Left lung (tissue), 10 donors: Measurements from ENCODE around the gene GUSB. TPM values are rescaled to one million over a fixed set of nuclear protein-coding genes. Genes with fewer than 3 reads are reported as not detected.
A peak's percentile ranks its signal among the peaks of the same experiment; 100 is the strongest.
"Not testable (repeated sequence)": the region's sequence is repeated elsewhere in the genome, so short reads cannot be mapped to it uniquely, and the experiment has no call there.

ENCODE experiments used
- ATAC-seq: fragments of 200-7000 bp; cut with Tn5 transposase; one replicate; pipeline ENCODE4 v1.9.1; 2020; ENCODE audit warnings: moderate library complexity
- DNase-seq, 4 donors: peaks; one replicate each; pipeline ENCODE4 v3.0.0-alpha.2; 2013 to 2020
- H3K27ac ChIP-seq, 2 donors: fragments of 200-600 bp; sonication (generic) in 1 of 2; one replicate each; pipeline versions ENCODE4 v1.5.0 to v1.8.0; 2020 to 2021
- H3K27me3 ChIP-seq, 2 donors: fragments of 200-600 bp; sonication (generic) in 1 of 2; one replicate each; pipeline versions ENCODE4 v1.5.0 to v1.8.0; 2020 to 2021
- H3K36me3 ChIP-seq, 2 donors: fragments of 200-600 bp; sonication (generic) in 1 of 2; one replicate each; pipeline versions ENCODE4 v1.5.0 to v1.8.0; 2020 to 2021
- H3K4me1 ChIP-seq, 2 donors: fragments of 200-600 bp; one replicate each; pipeline ENCODE4 v1.8.0; 2021
- H3K4me3 ChIP-seq, 2 donors: fragments of 200-600 bp; sonication (generic) in 1 of 2; one replicate each; pipeline versions ENCODE4 v1.5.0 to v1.8.0; 2020 to 2021; ENCODE audit warnings: mild to moderate bottlenecking in 1 of 2
- H3K9me3 ChIP-seq, 2 donors: fragments of 200-600 bp; sonication (generic) in 1 of 2; one replicate each; pipeline versions ENCODE4 v1.5.0 to v1.8.0; 2020 to 2021
- intact Hi-C, 2 donors: fragments of 100-400 bp; cut with DNase I; formaldehyde crosslinking; loops; one replicate each; pipeline versions ENCODE4 v1.11.2 to v1.14.2; 2022
- polyA plus RNA-seq, 6 donors: library from polyadenylated mRNA; unstranded; fragments of 120-200 nt; gene quantifications; one replicate each; pipeline ENCODE4 v1.2.1, GENCODE V29; 2013; ENCODE audit not compliant: insufficient read length in 6 of 6
- total RNA-seq, 2 donors: library from RNA; stranded (reverse); fragmentation: NEBNext Ultra II Directional; extraction: Animal tissue kit (Norgen Biotek cat#: 25700); gene quantifications; one replicate each; pipeline ENCODE4 v1.2.1, GENCODE V29; 2021
- TF ChIP-seq, protein P1 (sequence below), 2 donors: fragments of 200-600 bp; sonication (generic) in 1 of 2; IDR thresholded peaks; one replicate each; pipeline versions ENCODE4 v1.5.0 to v1.8.0; 2021; ENCODE audit warnings: antibody characterized with exemption in 2 of 2
- donor health status: DM: no; HTN: yes; CAD: no.
- donor health status: DM: no; HTN: no; CAD: no.

GUSB gene
- total and polyA plus RNA-seq, 8 donors, result 54.7 to 76.9 (median 69.0) TPM

DNA sequence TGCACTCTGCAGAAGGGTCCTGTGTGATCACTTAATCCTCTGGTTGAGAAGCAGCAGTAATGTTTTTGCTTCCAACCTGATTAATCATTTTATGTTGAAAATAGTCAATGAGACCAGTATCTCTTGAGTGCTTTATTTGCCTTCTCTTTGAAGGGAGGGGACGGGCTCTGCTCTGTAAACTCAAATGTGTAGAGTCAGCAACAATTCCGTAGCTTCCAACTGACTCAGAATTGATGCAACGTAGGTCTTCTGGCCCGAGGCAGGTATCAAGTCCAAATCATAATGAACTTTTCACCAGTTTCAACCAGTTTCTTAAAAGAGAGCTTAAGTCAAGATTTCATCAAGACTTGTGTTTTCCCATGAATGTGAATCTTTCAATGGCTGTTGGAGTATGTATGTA, 26.3 kb downstream of the GUSB start:
- no peak for DNase-seq
- H3K36me3 ChIP-seq, result peaks cover 0 to 61% of the 10 kb centered on the region in 2 donors
- H3K4me1 ChIP-seq, result no peaks in the 10 kb centered on the region
- no peaks in the 10 kb centered on the region for H3K27me3 ChIP-seq
- intact Hi-C loops, result no loop called here
- ATAC-seq, result no peak
- no peaks in the 10 kb centered on the region for H3K9me3 ChIP-seq
- TF ChIP-seq, protein P1, sequence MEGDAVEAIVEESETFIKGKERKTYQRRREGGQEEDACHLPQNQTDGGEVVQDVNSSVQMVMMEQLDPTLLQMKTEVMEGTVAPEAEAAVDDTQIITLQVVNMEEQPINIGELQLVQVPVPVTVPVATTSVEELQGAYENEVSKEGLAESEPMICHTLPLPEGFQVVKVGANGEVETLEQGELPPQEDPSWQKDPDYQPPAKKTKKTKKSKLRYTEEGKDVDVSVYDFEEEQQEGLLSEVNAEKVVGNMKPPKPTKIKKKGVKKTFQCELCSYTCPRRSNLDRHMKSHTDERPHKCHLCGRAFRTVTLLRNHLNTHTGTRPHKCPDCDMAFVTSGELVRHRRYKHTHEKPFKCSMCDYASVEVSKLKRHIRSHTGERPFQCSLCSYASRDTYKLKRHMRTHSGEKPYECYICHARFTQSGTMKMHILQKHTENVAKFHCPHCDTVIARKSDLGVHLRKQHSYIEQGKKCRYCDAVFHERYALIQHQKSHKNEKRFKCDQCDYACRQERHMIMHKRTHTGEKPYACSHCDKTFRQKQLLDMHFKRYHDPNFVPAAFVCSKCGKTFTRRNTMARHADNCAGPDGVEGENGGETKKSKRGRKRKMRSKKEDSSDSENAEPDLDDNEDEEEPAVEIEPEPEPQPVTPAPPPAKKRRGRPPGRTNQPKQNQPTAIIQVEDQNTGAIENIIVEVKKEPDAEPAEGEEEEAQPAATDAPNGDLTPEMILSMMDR (IDR thresholded peaks at IDR 0.05), result no peak
- no peak overlapping the region for H3K27ac ChIP-seq
- H3K4me3 ChIP-seq, result no peak overlapping the region

DNA sequence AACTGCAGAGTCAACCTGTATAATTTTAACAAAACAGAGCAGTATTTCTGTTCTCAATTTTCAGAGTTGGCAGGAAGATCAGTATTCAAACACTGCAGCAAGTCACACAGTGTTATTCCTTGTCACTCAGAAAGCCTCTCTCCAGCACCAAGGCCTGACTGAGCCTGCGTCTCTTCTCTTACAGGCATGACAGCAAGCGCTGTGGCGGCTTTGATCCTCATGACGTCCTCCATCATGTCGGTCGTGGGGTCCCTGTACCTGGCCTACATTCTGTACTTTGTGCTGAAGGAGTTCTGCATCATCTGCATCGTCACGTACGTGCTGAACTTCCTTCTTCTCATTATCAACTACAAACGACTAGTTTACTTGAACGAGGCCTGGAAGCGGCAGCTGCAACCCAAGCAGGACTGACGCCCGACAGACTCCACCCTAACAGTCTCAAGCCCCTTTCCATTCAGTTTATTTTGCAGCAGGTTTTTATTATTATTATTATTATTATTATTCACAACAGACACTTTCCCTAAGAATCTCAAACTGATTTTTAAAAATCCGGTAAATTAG, 28.0 kb downstream of the GUSB start:
- Histone ChIP-seq H3K27me3 (no peaks in the 10 kb centered on the region), H3K4me1 (no peaks in the 10 kb centered on the region), H3K9me3 (no peaks in the 10 kb centered on the region), H3K27ac (no peak overlapping the region), H3K4me3 (no peak overlapping the region), H3K36me3 (peaks cover 0 to 44% of the 10 kb centered on the region in 2 donors)
- intact Hi-C loops, result no loop called here
- TF ChIP-seq, protein P1 (IDR thresholded peaks at IDR 0.05), result no peak
- ATAC-seq, result no peak
- no peak for DNase-seq

DNA sequence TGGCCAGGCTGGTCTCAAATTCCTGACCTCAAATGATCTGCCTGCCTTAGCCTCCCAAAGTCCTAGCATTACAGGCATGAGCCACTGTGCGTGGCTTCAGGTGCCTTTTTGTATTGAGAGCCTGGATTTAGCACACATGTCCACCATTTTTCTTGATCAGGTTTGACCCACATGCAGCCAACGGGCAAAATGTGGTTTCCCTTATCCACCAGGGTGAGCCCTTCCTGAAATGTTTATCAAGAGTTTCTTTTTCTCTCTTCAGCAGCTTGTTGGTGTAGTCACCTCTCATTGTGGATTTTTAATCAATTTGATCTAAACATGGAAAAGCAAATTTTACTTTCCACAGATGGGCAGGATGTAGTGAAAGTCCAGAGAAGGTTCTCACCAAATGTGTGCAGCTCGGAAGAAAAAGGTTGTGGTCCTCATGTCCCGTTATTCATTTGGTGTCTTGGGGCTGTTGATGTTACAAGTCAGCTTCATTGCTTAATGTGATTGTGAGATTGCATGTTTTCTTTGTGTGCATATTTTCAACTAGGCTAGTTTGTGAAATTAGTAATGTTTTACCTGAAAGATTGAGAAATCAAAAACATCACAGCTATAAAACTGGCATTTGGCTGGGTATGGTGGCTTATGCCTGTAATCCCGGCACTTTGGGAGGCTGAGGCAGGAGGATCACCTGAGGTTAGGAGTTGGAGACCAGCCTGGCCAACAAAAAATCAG, 28.9 kb downstream of the GUSB start:
- H3K9me3 ChIP-seq, result no peaks in the 10 kb centered on the region
- intact Hi-C loops, result no loop called here
- DNase-seq (no peak), ATAC-seq (no peak)
- H3K27me3 ChIP-seq, result no peaks in the 10 kb centered on the region
- no peaks in the 10 kb centered on the region for H3K4me1 ChIP-seq
- no peak overlapping the region for H3K4me3 ChIP-seq
- TF ChIP-seq, protein P1 (IDR thresholded peaks at IDR 0.05), result no peak
- H3K27ac ChIP-seq, result no peak overlapping the region
- peaks cover 0 to 36% of the 10 kb centered on the region in 2 donors for H3K36me3 ChIP-seq

DNA sequence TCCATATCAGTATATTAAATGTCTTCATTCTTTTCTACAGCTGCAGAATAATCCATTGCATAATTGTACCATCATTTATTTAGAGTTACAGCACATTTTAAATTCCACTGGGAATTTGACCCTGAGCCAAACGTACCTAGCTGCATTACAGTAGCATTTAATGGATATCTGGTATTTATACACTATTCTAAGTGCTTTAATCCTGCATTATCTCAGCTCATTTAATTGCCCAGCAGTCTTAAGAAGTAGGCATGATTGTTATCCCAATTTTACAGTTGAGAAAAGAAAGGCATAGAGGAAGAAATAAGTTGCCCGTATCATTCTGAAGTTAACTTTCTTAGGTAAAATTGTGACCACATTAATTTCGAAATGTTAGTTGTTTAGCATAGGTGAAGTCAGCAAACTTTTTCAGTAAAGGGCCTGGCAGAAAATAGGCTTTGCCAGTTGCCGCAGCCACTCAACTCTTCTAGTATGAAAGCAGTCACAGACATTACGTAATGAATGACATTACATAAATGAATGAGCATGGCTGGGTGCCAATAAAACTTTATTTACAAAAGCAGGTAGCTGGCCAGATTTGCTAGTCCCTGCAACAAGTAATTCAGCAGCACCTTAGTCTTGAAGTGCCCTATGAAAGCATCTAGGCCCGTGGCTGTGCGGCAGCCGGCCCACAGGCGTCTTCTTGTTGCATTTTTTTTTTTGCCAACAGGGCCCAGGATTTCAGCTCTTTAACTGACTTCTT, 30.0 kb downstream of the GUSB start:
- Histone ChIP-seq H3K4me1 (peaks cover 0 to 7% of the 10 kb centered on the region in 2 donors), H3K36me3 (peaks cover 0 to 27% of the 10 kb centered on the region in 2 donors), H3K4me3 (no peak overlapping the region), H3K27ac (peak overlapping the region; percentile 28 to 29), H3K27me3 (no peaks in the 10 kb centered on the region), H3K9me3 (no peaks in the 10 kb centered on the region)
- DNase-seq (peak in 1 of 4 donors; percentile 26), ATAC-seq (peak; percentile 86)
- intact Hi-C loops, result no loop called here
- TF ChIP-seq, protein P1 (IDR thresholded peaks at IDR 0.05), result no peak

DNA sequence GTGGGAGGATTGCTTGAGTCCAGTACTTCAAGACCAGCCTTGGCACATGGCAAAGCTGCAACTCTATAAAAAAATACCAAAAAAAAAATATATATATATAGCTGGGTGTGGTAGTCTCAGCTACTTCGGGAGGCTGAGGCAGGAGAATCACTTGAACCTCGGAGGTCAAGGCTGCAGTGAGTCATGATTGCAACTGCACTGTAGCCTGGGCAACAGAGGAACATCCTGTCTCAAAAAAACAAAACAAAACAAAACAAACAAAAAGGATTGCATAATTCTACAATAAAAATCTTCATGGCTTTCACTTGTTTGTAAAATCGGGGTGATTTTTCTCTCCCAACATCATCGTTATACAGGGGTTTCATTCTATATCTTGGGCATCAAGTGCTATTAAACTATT, 35.1 kb downstream of the GUSB start:
- H3K27ac ChIP-seq, result no peak overlapping the region
- intact Hi-C loops, result no loop called here
- TF ChIP-seq, protein P1 (IDR thresholded peaks at IDR 0.05), result no peak
- peak; percentile 47 for ATAC-seq
- no peaks in the 10 kb centered on the region for H3K36me3 ChIP-seq
- H3K4me1 ChIP-seq, result peaks cover 0 to 10% of the 10 kb centered on the region in 2 donors
- H3K27me3 ChIP-seq, result no peaks in the 10 kb centered on the region
- H3K4me3 ChIP-seq, result no peak overlapping the region
- peak in 1 of 4 donors; percentile 24 for DNase-seq
- H3K9me3 ChIP-seq, result no peaks in the 10 kb centered on the region

DNA sequence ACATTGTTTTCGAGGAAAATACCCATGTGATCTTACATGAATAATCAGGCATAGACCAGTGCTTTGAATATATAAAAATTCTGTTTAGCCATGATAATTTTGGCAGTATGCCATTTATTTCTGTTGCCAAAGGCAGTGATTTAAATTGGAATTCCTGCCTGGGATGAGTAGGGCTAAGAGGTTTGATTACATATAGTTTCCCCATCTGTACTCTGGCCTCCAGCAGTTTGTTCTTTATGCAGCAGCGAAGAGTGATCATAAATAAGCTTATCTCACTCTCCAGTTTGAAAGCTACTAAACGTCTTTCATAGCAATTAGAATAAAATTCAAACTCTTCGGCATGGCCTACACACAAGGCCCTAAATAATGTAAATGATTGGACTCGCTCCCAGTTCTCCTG, 36.2 kb downstream of the GUSB start:
- H3K27me3 ChIP-seq, ATAC-seq, H3K27ac ChIP-seq, H3K36me3 ChIP-seq, intact Hi-C loops, H3K4me3 ChIP-seq, DNase-seq, H3K9me3 ChIP-seq: not testable (repeated sequence)
- peaks cover 0 to 10% of the 10 kb centered on the region in 2 donors for H3K4me1 ChIP-seq
